Right lobe of liver (tissue), 4 donors: Measurements from ENCODE around the gene B4GALT6.

Experiments
- CTCF ChIP-seq, 4 donors: fragments of 200-600 bp in 3 of 4; fragments of 450-650 bp in 1 of 4; IDR thresholded peaks; one replicate each; pipeline versions ENCODE4 v1.5.1 to v1.8.0; 2016 to 2022; ENCODE audit warnings: antibody characterized with exemption in 4 of 4, mild to moderate bottlenecking in 2 of 4
- POLR2A ChIP-seq: fragments of 450-650 bp; IDR thresholded peaks from one replicate; pipeline ENCODE4 v1.6.1; 2017; ENCODE audit warnings: antibody characterized with exemption, mild to moderate bottlenecking
- donor health status: DM: no; HTN: no; CAD: no.
- donor health status: DM: no; HTN: no; CAD: no.
- donor health status: DM: no; HTN: yes; CAD: no.

GRCh38 chr18:31684279-31685096 is at the start of gene B4GALT6:
- TF ChIP-seq POLR2A (no peak), CTCF (IDR thresholded peaks at IDR 0.05) (no peak)
